ENCODE data around the gene OPA1.
A peak's percentile ranks its signal among the peaks of the same experiment; 100 is the strongest.

Gene OPA1

DNA sequence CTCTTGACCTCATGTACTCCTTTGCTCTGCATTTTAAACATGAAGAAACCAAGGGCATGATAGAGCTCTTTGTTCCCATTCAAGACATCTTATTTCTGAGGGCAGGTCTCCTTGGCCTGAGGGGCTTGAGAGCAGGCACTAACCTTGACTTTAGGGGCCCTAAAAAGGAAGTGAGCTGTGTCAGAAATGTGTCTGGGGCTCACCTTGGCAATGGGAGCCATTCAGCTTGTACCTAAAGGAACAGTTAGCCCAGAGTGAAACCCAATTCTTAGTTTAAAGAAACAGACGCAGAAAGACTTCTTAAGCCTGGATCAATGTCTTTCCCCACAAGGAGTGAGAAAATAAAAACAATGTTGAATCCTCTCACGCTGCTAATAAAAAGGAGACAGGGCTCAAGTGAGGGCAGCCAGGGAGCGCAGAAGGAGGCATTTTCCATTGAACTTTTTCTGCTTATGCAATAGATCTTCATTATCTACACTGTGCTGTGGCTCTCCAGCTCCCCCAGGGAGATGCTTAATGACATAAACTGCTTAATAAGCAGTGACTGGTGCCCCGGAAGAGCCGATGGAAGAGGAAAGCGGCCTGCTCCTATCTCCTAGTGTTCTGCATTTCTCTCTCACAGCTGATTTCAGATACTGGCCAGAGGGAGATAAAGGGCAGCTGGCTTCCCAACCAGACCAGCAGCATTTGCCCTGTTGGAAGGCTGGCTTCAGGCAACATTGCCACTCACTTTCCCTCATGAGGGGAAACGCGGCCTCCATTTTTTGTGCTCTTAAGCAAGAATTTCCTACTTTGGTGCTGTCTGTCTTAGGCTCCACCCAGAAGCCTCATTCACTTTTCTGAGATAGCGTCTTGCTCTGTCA lies 152.0 kb downstream of the OPA1 start:
- DNase-seq: peak; percentile 33

DNA sequence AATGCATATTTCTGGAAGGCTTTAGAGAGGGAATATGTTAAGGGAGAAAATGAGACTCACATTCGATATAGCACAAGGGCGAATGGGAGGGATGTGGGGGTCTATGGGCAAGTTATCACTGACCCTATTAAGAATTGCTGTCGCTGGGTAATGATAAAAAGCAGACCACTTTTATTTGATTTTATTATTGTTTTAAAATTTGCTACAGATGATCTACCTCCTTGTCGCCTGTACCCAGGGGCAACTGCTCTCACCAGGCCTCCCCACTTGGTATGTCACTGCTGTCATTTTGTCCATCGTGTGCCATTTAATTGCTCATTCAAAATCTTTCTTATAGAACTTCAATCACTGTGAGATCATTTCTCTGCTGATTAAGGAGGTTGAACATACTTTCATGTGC lies 153.8 kb downstream of the OPA1 start:
- no peak for DNase-seq

All from NCI-H510A (cell line).